Prostate gland (tissue), 2 donors: ENCODE data around the gene RAB3IL1. TPM values are rescaled to one million over a fixed set of nuclear protein-coding genes. Genes with fewer than 3 reads are reported as not detected.

Experiments
- DNase-seq: peaks from one replicate; pipeline ENCODE4 v3.0.0-alpha.2; 2019; ENCODE audit warnings: low spot score
- H3K27ac ChIP-seq, 2 donors: fragments of 200-600 bp; sonication (generic); 2 replicates each; pipeline ENCODE4 v1.5.1; 2017 to 2019
- H3K27me3 ChIP-seq: fragments of 200-600 bp; sonication (generic); replicated peaks from 2 replicates; pipeline ENCODE4 v1.5.1; 2019; ENCODE audit not compliant: insufficient read depth
- H3K36me3 ChIP-seq, 2 donors: fragments of 200-600 bp; sonication (generic); 1 replicate in 1 of 2; 2 replicates in 1 of 2; pipeline versions ENCODE4 v1.5.1 to v1.8.1; 2017 to 2019
- H3K4me1 ChIP-seq: fragments of 200-600 bp; sonication (generic); replicated peaks from 2 replicates; pipeline ENCODE4 v1.5.1; 2019
- H3K4me3 ChIP-seq, 2 donors: fragments of 200-600 bp; sonication (generic); 2 replicates each; pipeline ENCODE4 v1.5.1; 2017 to 2019
- H3K9me3 ChIP-seq: fragments of 200-600 bp; sonication (generic); 2 replicates; pipeline ENCODE4 v1.5.1; 2017
- CTCF ChIP-seq, 4 experiments: fragments of 200-600 bp in 2 of 4; fragments of 450-650 bp in 2 of 4; sonication (generic) in 2 of 4; IDR thresholded peaks; 1 replicate in 3 of 4; 2 replicates in 1 of 4; pipeline ENCODE4 v1.5.1; 2016 to 2019; ENCODE audit warnings: antibody characterized with exemption in 4 of 4, mild to moderate bottlenecking in 2 of 4, moderate library complexity in 2 of 4
- POLR2A ChIP-seq: fragments of 450-650 bp; IDR thresholded peaks from one replicate; pipeline ENCODE4 v1.6.1; 2016; ENCODE audit warnings: antibody characterized with exemption, mild to moderate bottlenecking
- POLR2AphosphoS5 ChIP-seq: sonication (generic); formaldehyde crosslinking; IDR thresholded peaks from one replicate; pipeline ENCODE4 v1.6.1; 2017; ENCODE audit warnings: antibody characterized with exemption
- WGBS: methylation state at CpG from one replicate; pipeline ENCODE4 v1.1.5; 2018; 5-methylcytosine and 5-hydroxymethylcytosine counted together
- intact Hi-C: fragments of 100-400 bp; cut with DNase I; formaldehyde crosslinking; loops from one replicate; pipeline ENCODE4 v1.14.2; 2022
- total RNA-seq, 2 donors: library from RNA; depleted of rRNA; stranded (reverse); fragments of >200 nt; gene quantifications; one replicate each; pipeline ENCODE4 v1.1.0, GENCODE V29; 2016

RAB3IL1 gene
- total RNA-seq, 2 donors from 2014 or later, result 3.5 to 53.0 TPM

GRCh38 chr11:61925736-61926135, 8.4 kb upstream of the RAB3IL1 start:
- 81% methylated on average over 2 of the region's 2 CpGs for WGBS

GRCh38 chr11:61924064-61924455, 6.7 kb upstream of the RAB3IL1 start:
- TF ChIP-seq POLR2AphosphoS5 (no peak), POLR2A (no peak), CTCF (IDR thresholded peaks at IDR 0.05) (no peak)
- 54% methylated on average over 6 of the region's 6 CpGs for WGBS
- Histone ChIP-seq H3K27ac (peak overlapping the region; percentile 54 to 63), H3K4me3 (no peak overlapping the region), H3K36me3 (no peaks in the 10 kb centered on the region), H3K27me3 (no peaks in the 10 kb centered on the region), H3K4me1 (no peaks in the 10 kb centered on the region), H3K9me3 (no peaks in the 10 kb centered on the region)
- DNase-seq, result no peak
- intact Hi-C loops, result no loop called here

More at GRCh38 chr11:61925736-61926135, 8.4 kb upstream of the RAB3IL1 start:
- Histone ChIP-seq H3K27me3 (no peaks in the 10 kb centered on the region), H3K9me3 (no peaks in the 10 kb centered on the region), H3K27ac (no peak overlapping the region), H3K4me3 (no peak overlapping the region), H3K4me1 (no peaks in the 10 kb centered on the region), H3K36me3 (no peaks in the 10 kb centered on the region)
- TF ChIP-seq CTCF (IDR thresholded peaks at IDR 0.05) (no peak), POLR2AphosphoS5 (no peak), POLR2A (no peak)
- DNase-seq, result no peak
- intact Hi-C loops, result no loop called here

GRCh38 chr11:61923166-61924063, 6.0 kb upstream of the RAB3IL1 start:
- intact Hi-C loops, result no loop called here

GRCh38 chr11:61922539-61922938, 5.2 kb upstream of the RAB3IL1 start:
- Histone ChIP-seq H3K4me1 (peaks cover 4% of the 10 kb centered on the region), H3K4me3 (no peak overlapping the region), H3K27me3 (no peaks in the 10 kb centered on the region), H3K36me3 (no peaks in the 10 kb centered on the region), H3K9me3 (no peaks in the 10 kb centered on the region), H3K27ac (peak overlapping the region; percentile 54 to 63)
- intact Hi-C loops, result no loop called here
- DNase-seq, result no peak
- 59% methylated on average over 6 of the region's 6 CpGs for WGBS
- no peak for TF ChIP-seq CTCF (IDR thresholded peaks at IDR 0.05)
- TF ChIP-seq POLR2AphosphoS5, result no peak
- no peak for TF ChIP-seq POLR2A

More at GRCh38 chr11:61923166-61924063, 6.0 kb upstream of the RAB3IL1 start:
- Histone ChIP-seq H3K27me3 (no peaks in the 10 kb centered on the region), H3K36me3 (no peaks in the 10 kb centered on the region), H3K4me1 (no peaks in the 10 kb centered on the region), H3K4me3 (no peak overlapping the region), H3K9me3 (no peaks in the 10 kb centered on the region), H3K27ac (peak overlapping the region; percentile 54 to 63)
- no peak for DNase-seq
- TF ChIP-seq POLR2A (no peak), POLR2AphosphoS5 (peak; percentile 21)
- 27% methylated on average over 18 of the region's 18 CpGs for WGBS

- 90% methylated on average over 3 of the region's 3 CpGs for WGBS
- intact Hi-C loops, result no loop called here
- peaks cover 4% of the 10 kb centered on the region for H3K4me1 ChIP-seq
- DNase-seq, result no peak
- no peaks in the 10 kb centered on the region for H3K36me3 ChIP-seq
- H3K9me3 ChIP-seq, result no peaks in the 10 kb centered on the region
- no peak for TF ChIP-seq CTCF (IDR thresholded peaks at IDR 0.05)
- TF ChIP-seq POLR2A, result no peak
- no peak for TF ChIP-seq POLR2AphosphoS5
- no peak overlapping the region for H3K27ac ChIP-seq
- no peaks in the 10 kb centered on the region for H3K27me3 ChIP-seq
- no peak overlapping the region for H3K4me3 ChIP-seq
Measured at GRCh38 chr11:61921446-61921845, 4.1 kb upstream of the RAB3IL1 start.
